GM12878 (cell line): Measurements from ENCODE around the gene CHRDL2. TPM values are rescaled to one million over a fixed set of nuclear protein-coding genes. Genes with fewer than 3 reads are reported as not detected.

Source experiments
- ASH2L ChIP-seq: fragments of 300-600, 200-600 bp; sonication (generic); IDR thresholded peaks from 2 replicates; pipeline ENCODE4 v1.6.1; 2017; ENCODE audit warnings: low read depth, mild to moderate bottlenecking, borderline replicate concordance
- ATF3 ChIP-seq: IDR thresholded peaks from 2 replicates; pipeline ENCODE4 v1.6.1; 2011; ENCODE audit warnings: low read depth, mild to moderate bottlenecking, low read length, moderate library complexity, borderline replicate concordance; ENCODE audit errors: extremely low read depth
- BRCA1 ChIP-seq: IDR thresholded peaks from 2 replicates; pipeline ENCODE4 v1.6.1; 2011; ENCODE audit warnings: low read depth, low read length, improper control_type of control experiment
- CHD1 ChIP-seq: IDR thresholded peaks from 2 replicates; pipeline ENCODE4 v1.6.1; 2012; ENCODE audit warnings: low read depth, low read length, improper control_type of control experiment
- DPF2 ChIP-seq: fragments of 450-650 bp; IDR thresholded peaks from 2 replicates; pipeline ENCODE4 v1.6.1; 2017; ENCODE audit warnings: mild to moderate bottlenecking
- EED ChIP-seq: sonication (generic); IDR thresholded peaks from 2 replicates; pipeline ENCODE4 v1.6.1; 2016; ENCODE audit warnings: antibody characterized with exemption, low read depth
- EGR1 ChIP-seq, 2 experiments: IDR thresholded peaks; 1 replicate in 1 of 2; 2 replicates in 1 of 2; pipeline ENCODE4 v1.6.1; 2011 to 2012; ENCODE audit warnings: low read depth in 2 of 2, low read length in 2 of 2, borderline replicate concordance in 1 of 2, mild to moderate bottlenecking in 1 of 2, moderate library complexity in 1 of 2
- EZH2 ChIP-seq: IDR thresholded peaks from 2 replicates; pipeline ENCODE4 v1.6.1; 2012; ENCODE audit warnings: low read depth, mild to moderate bottlenecking, control low read depth, inconsistent platforms, low read length, borderline replicate concordance; ENCODE audit not compliant: control insufficient read depth
- LARP7 ChIP-seq: fragments of 450-650 bp; IDR thresholded peaks from 2 replicates; pipeline ENCODE4 v1.6.1; 2017; ENCODE audit warnings: mild to moderate bottlenecking
- MLLT1 ChIP-seq: fragments of 450-650 bp; IDR thresholded peaks from 2 replicates; pipeline ENCODE4 v1.6.1; 2016; ENCODE audit warnings: mild to moderate bottlenecking
- MXI1 ChIP-seq: fragments of 150-350 bp; IDR thresholded peaks from 2 replicates; pipeline ENCODE4 v1.6.1; 2011; ENCODE audit warnings: low read depth, mild to moderate bottlenecking, inconsistent platforms, low read length, improper control_type of control experiment
- PML ChIP-seq: IDR thresholded peaks from 2 replicates; pipeline ENCODE4 v1.6.1; 2012; ENCODE audit warnings: low read length, inconsistent platforms
- POLR2A ChIP-seq: IDR thresholded peaks from 2 replicates; pipeline ENCODE4 v1.6.1; 2011; ENCODE audit warnings: low read depth, mild to moderate bottlenecking, low read length
- POLR2AphosphoS5 ChIP-seq: IDR thresholded peaks from 2 replicates; pipeline ENCODE4 v1.6.1; 2011; ENCODE audit warnings: mild to moderate bottlenecking, low read length, inconsistent platforms
- RB1 ChIP-seq: fragments of 450-650 bp; formaldehyde crosslinking; IDR thresholded peaks from 2 replicates; pipeline ENCODE4 v1.6.1; 2017; ENCODE audit warnings: mild to moderate bottlenecking, borderline replicate concordance
- REST ChIP-seq: IDR thresholded peaks from 2 replicates; pipeline ENCODE4 v1.6.1; 2012; ENCODE audit warnings: mild to moderate bottlenecking, low read depth, low read length
- RFX5 ChIP-seq: IDR thresholded peaks from 2 replicates; pipeline ENCODE4 v1.6.1; 2011; ENCODE audit warnings: low read depth, low read length, improper control_type of control experiment
- SIX5 ChIP-seq: IDR thresholded peaks from 2 replicates; pipeline ENCODE4 v1.6.1; 2011; ENCODE audit warnings: mild to moderate bottlenecking, low read depth, low read length, moderate library complexity; ENCODE audit not compliant: severe bottlenecking
- SMAD5 ChIP-seq: IDR thresholded peaks from 2 replicates; pipeline ENCODE4 v1.6.1; 2016; ENCODE audit warnings: antibody characterized with exemption, low read depth
- TARDBP ChIP-seq: IDR thresholded peaks from 2 replicates; pipeline ENCODE4 v1.6.1; 2016; ENCODE audit warnings: borderline replicate concordance
- YBX1 ChIP-seq: fragments of 450-650 bp; IDR thresholded peaks from 2 replicates; pipeline ENCODE4 v1.6.1; 2016; ENCODE audit warnings: antibody characterized with exemption
- ZNF207 ChIP-seq: fragments of 450-650 bp; IDR thresholded peaks from 2 replicates; pipeline ENCODE4 v1.6.1; 2014; ENCODE audit warnings: antibody characterized with exemption, mild to moderate bottlenecking, borderline replicate concordance
- ZNF274 ChIP-seq: IDR thresholded peaks from one replicate; pipeline ENCODE4 v1.8.0; 2011; ENCODE audit not compliant: insufficient read length, insufficient read depth
- polyA plus RNA-seq, 11 experiments: library from polyadenylated mRNA; depleted of rRNA in 4 of 11; unstranded in 6 of 11; stranded (reverse) in 5 of 11; fragments of >200 nt; fragmentation: Nextera tagmentation in 4 of 11; fragmentation: Illumina TruSeq in 1 of 11; extraction: Ambion mirVana in 4 of 11; extraction: Trizol in 1 of 11; gene quantifications; 1 replicate in 1 of 11; 2 replicates in 10 of 11; pipeline versions ENCODE4 v1.2.1 to v1.2.3, GENCODE V29; 2011 to 2016; ENCODE audit warnings: inconsistent platforms in 2 of 11, missing spikeins in 2 of 11, low read depth in 1 of 11
- total RNA-seq, 4 experiments: library from RNA; depleted of rRNA in 3 of 4; stranded (reverse); fragments of >200 nt in 3 of 4; fragmentation: Illumina TruSeq in 1 of 4; extraction: Trizol in 1 of 4; gene quantifications; 2 replicates each; pipeline versions ENCODE4 v1.2.1 to v1.2.3, GENCODE V29; 2013 to 2021
- TF ChIP-seq, protein P1 (sequence below): fragments of 450-650 bp; conservative IDR thresholded peaks from 2 replicates; pipeline ENCODE4 v1.6.1; 2017; ENCODE audit warnings: mild to moderate bottlenecking, moderate library complexity

Gene CHRDL2
- total and polyA plus RNA-seq, 10 of the 15 experiments (the other 5 are each of a cell fraction or from before 2014, with no cell fraction given) = not detected

GRCh38 chr11:74748211-74749126 is 17.2 kb upstream of the CHRDL2 start, which contains the start of gene RNF169 (continued):
- TF ChIP-seq REST = no peak
- no peak for TF ChIP-seq YBX1
- TF ChIP-seq POLR2AphosphoS5 = peak; percentile 67
- TF ChIP-seq ATF3 = no peak
- TF ChIP-seq POLR2A = peak; percentile 89
- no peak for TF ChIP-seq LARP7
- peak; percentile 35; the same call in 1 of the 2 replicates for TF ChIP-seq MXI1
- TF ChIP-seq SMAD5 = peak; percentile 46; the same call in 1 of the 2 replicates
- TF ChIP-seq BRCA1 = no peak
- TF ChIP-seq RFX5 = peak; percentile 74; the same call in 1 of the 2 replicates
- no peak for TF ChIP-seq ZNF274
- no peak for TF ChIP-seq SIX5
- TF ChIP-seq PML = 0 out of 2 replicates have a peak, but pooled peaks have one; percentile 20
- no peak for TF ChIP-seq ASH2L
- TF ChIP-seq CHD1 = no peak
- TF ChIP-seq EGR1 (IDR thresholded peaks at IDR 0.05; ENCODE audit: borderline replicate concordance in 1 of 2, low read depth in 2 of 2, low read length in 2 of 2) = no peak
- TF ChIP-seq TARDBP = no peak
- no peak for TF ChIP-seq ZNF207
- TF ChIP-seq DPF2 = peak; percentile 63; the same call in 1 of the 2 replicates
- TF ChIP-seq EZH2 = no peak
- TF ChIP-seq RB1 = no peak
- TF ChIP-seq MLLT1 = peak; percentile 51; the same call in 1 of the 2 replicates
- TF ChIP-seq, protein P1, sequence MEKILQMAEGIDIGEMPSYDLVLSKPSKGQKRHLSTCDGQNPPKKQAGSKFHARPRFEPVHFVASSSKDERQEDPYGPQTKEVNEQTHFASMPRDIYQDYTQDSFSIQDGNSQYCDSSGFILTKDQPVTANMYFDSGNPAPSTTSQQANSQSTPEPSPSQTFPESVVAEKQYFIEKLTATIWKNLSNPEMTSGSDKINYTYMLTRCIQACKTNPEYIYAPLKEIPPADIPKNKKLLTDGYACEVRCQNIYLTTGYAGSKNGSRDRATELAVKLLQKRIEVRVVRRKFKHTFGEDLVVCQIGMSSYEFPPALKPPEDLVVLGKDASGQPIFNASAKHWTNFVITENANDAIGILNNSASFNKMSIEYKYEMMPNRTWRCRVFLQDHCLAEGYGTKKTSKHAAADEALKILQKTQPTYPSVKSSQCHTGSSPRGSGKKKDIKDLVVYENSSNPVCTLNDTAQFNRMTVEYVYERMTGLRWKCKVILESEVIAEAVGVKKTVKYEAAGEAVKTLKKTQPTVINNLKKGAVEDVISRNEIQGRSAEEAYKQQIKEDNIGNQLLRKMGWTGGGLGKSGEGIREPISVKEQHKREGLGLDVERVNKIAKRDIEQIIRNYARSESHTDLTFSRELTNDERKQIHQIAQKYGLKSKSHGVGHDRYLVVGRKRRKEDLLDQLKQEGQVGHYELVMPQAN = no peak; the same call in 1 of the 2 replicates
- no peak for TF ChIP-seq EED
